H1 (cell line): ENCODE measurements around the gene CCNI2. TPM values are rescaled to one million over a fixed set of nuclear protein-coding genes. Genes with fewer than 3 reads are reported as not detected.

Experiments
- CTCF ChIA-PET: fragments of 300-600 bp; sonication (Branson Sonifier 250); formaldehyde crosslinking; loops from one replicate; lab custom pipeline; 2021; ENCODE audit not compliant: partially characterized antibody; lab: Charles Lee
- POLR2A ChIA-PET: fragments of 300-600 bp; sonication (Branson Sonifier 250); formaldehyde crosslinking; loops from one replicate; lab custom pipeline; 2021; ENCODE audit warnings: inconsistent platforms; ENCODE audit not compliant: partially characterized antibody; lab: Charles Lee
- DNase-seq, 2 experiments: peaks; one replicate each; pipeline versions ENCODE4 v3.0.0 to v3.0.0-alpha.2; 2010 to 2022; ENCODE audit warnings: low spot score in 2 of 2, low read depth in 1 of 2, mixed read lengths in 1 of 2
- FAIRE-seq: peaks from 2 replicates; lab custom pipeline; 2011; peaks lifted over from hg19 to GRCh38; lab: Jason Lieb, UNC
- H2AFZ ChIP-seq: 2 replicates; pipeline ENCODE4 v1.8.1; 2012; ENCODE audit warnings: low read length, inconsistent platforms
- H2AK5ac ChIP-seq: 2 replicates; pipeline ENCODE4 v1.6.1; 2013; ENCODE audit warnings: low read depth, low read length
- H2BK120ac ChIP-seq: replicated peaks from 2 replicates; pipeline ENCODE3; 2013; ENCODE audit warnings: low read depth, low read length, inconsistent platforms
- H2BK12ac ChIP-seq: 2 replicates; pipeline ENCODE4 v1.6.1; 2013; ENCODE audit warnings: low read depth, low read length
- H2BK15ac ChIP-seq: 2 replicates; pipeline ENCODE4 v1.6.1; 2013; ENCODE audit warnings: low read length
- H2BK20ac ChIP-seq: 2 replicates; pipeline ENCODE4 v1.6.1; 2013; ENCODE audit warnings: low read length
- H2BK5ac ChIP-seq: 2 replicates; pipeline ENCODE4 v1.6.1; 2013; ENCODE audit warnings: low read depth, low read length
- H3K14ac ChIP-seq: 2 replicates; pipeline ENCODE4 v1.6.1; 2013; ENCODE audit warnings: inconsistent platforms; ENCODE audit not compliant: insufficient read length
- H3K18ac ChIP-seq: 2 replicates; pipeline ENCODE4 v1.6.1; 2013; ENCODE audit warnings: low read length; ENCODE audit errors: extremely low read depth
- H3K23ac ChIP-seq: 2 replicates; pipeline ENCODE4 v1.6.1; 2013; ENCODE audit warnings: inconsistent platforms; ENCODE audit not compliant: insufficient read length
- H3K23me2 ChIP-seq: 2 replicates; pipeline ENCODE4 v1.6.1; 2013; ENCODE audit warnings: low read depth, low read length
- H3K27ac ChIP-seq: 2 replicates; pipeline ENCODE4 v1.6.1; 2011; ENCODE audit warnings: low read depth, low read length, inconsistent platforms
- H3K27me3 ChIP-seq, 4 experiments: replicated peaks in 1 of 4; 1 replicate in 1 of 4; 2 replicates in 3 of 4; pipeline versions ENCODE4 v1.6.1 to v1.8.1; 2011 to 2013; ENCODE audit warnings: low read length in 3 of 4, mild to moderate bottlenecking in 3 of 4, inconsistent platforms in 2 of 4, mixed read lengths in 2 of 4, moderate library complexity in 1 of 4; ENCODE audit not compliant: control insufficient read depth in 3 of 4, insufficient read depth in 3 of 4; ENCODE audit errors: extremely low read depth in 1 of 4
- H3K36me3 ChIP-seq, 4 experiments: 2 replicates each; pipeline versions ENCODE4 v1.6.1 to v1.8.1; 2011 to 2013; ENCODE audit warnings: mild to moderate bottlenecking in 4 of 4, low read length in 3 of 4, moderate library complexity in 2 of 4, control low read depth in 1 of 4, inconsistent platforms in 1 of 4; ENCODE audit not compliant: insufficient read depth in 4 of 4, control insufficient read depth in 2 of 4
- H3K4ac ChIP-seq: replicated peaks from 2 replicates; pipeline ENCODE3; 2013; ENCODE audit warnings: low read length, low read depth, mixed read lengths, inconsistent platforms; ENCODE audit not compliant: insufficient read length
- H3K4me1 ChIP-seq, 4 experiments: replicated peaks in 1 of 4; 1 replicate in 1 of 4; 2 replicates in 3 of 4; pipeline versions ENCODE4 v1.6.1 to v1.8.1; 2011 to 2013; ENCODE audit warnings: low read length in 3 of 4, inconsistent platforms in 2 of 4, mixed read lengths in 1 of 4; ENCODE audit not compliant: insufficient read depth in 4 of 4, control insufficient read depth in 3 of 4
- H3K4me2 ChIP-seq, 2 experiments: 2 replicates each; pipeline versions ENCODE4 v1.6.1 to v1.8.1; 2011 to 2013; ENCODE audit warnings: low read depth in 2 of 2, low read length in 2 of 2, control low read depth in 1 of 2, inconsistent platforms in 1 of 2, mild to moderate bottlenecking in 1 of 2; ENCODE audit not compliant: insufficient read depth in 1 of 2
- H3K4me3 ChIP-seq, 4 experiments: fragments of 200-600, 300-600 bp in 1 of 4; sonication (generic), shearing (Covaris generic), sonication (Bioruptor Twin) in 1 of 4; 2 replicates each; pipeline versions ENCODE4 v1.5.1 to v1.8.1; 2011 to 2016; ENCODE audit warnings: low read length in 4 of 4, low read depth in 3 of 4, control low read depth in 2 of 4, inconsistent platforms in 2 of 4, mild to moderate bottlenecking in 2 of 4, mixed read lengths in 1 of 4, moderate library complexity in 1 of 4; ENCODE audit not compliant: insufficient read depth in 2 of 4; ENCODE audit errors: extremely low read depth in 1 of 4
- H3K56ac ChIP-seq: replicated peaks from 2 replicates; pipeline ENCODE3; 2013; ENCODE audit warnings: low read depth, mild to moderate bottlenecking, mixed read lengths, low read length, inconsistent platforms; ENCODE audit not compliant: insufficient read length
- H3K79me1 ChIP-seq: 2 replicates; pipeline ENCODE4 v1.6.1; 2013; ENCODE audit warnings: low read depth, low read length, control low read depth
- H3K79me2 ChIP-seq, 2 experiments: 2 replicates each; pipeline versions ENCODE4 v1.6.1 to v1.8.1; 2012 to 2013; ENCODE audit warnings: low read length in 2 of 2, mild to moderate bottlenecking in 2 of 2, inconsistent platforms in 1 of 2; ENCODE audit not compliant: insufficient read depth in 2 of 2, control insufficient read depth in 1 of 2
- H3K9ac ChIP-seq, 4 experiments: replicated peaks in 1 of 4; 1 replicate in 1 of 4; 2 replicates in 3 of 4; pipeline versions ENCODE4 v1.6.1 to v1.8.1; 2011 to 2013; ENCODE audit warnings: low read depth in 3 of 4, low read length in 3 of 4, control low read depth in 2 of 4, mild to moderate bottlenecking in 2 of 4, moderate library complexity in 2 of 4, inconsistent platforms in 1 of 4; ENCODE audit errors: extremely low read depth in 1 of 4
- H3K9me3 ChIP-seq, 2 experiments: 2 replicates each; pipeline versions ENCODE4 v1.6.1 to v1.8.1; 2012 to 2013; ENCODE audit warnings: mild to moderate bottlenecking in 2 of 2, moderate library complexity in 2 of 2, control low read depth in 1 of 2, inconsistent platforms in 1 of 2, low read depth in 1 of 2, low read length in 1 of 2, mixed read lengths in 1 of 2; ENCODE audit not compliant: insufficient read depth in 2 of 2
- H4K20me1 ChIP-seq, 2 experiments: replicated peaks in 1 of 2; 2 replicates each; pipeline versions ENCODE3 to v1.8.1; 2011 to 2013; ENCODE audit warnings: inconsistent platforms in 2 of 2, low read length in 2 of 2, mild to moderate bottlenecking in 1 of 2; ENCODE audit not compliant: insufficient read depth in 2 of 2, control insufficient read depth in 1 of 2
- H4K5ac ChIP-seq: 2 replicates; pipeline ENCODE4 v1.6.1; 2013; ENCODE audit warnings: low read length, low read depth, mixed read lengths, inconsistent platforms; ENCODE audit not compliant: insufficient read length
- H4K8ac ChIP-seq: 2 replicates; pipeline ENCODE4 v1.8.0; 2013; ENCODE audit warnings: mild to moderate bottlenecking, moderate library complexity, low read length, inconsistent platforms; ENCODE audit not compliant: insufficient read depth; ENCODE audit errors: extremely low read depth
- H4K91ac ChIP-seq: replicated peaks from 2 replicates; pipeline ENCODE3; 2013; ENCODE audit warnings: low read length, mixed read lengths, inconsistent platforms; ENCODE audit not compliant: insufficient read length
- CEBPB ChIP-seq: IDR thresholded peaks from 2 replicates; pipeline ENCODE4 v1.6.1; 2012; ENCODE audit warnings: low read depth, low read length
- JUN ChIP-seq: IDR thresholded peaks from 2 replicates; pipeline ENCODE4 v1.6.1; 2011; ENCODE audit warnings: low read depth, mild to moderate bottlenecking, improper control_type of control experiment, low read length
- POLR2AphosphoS5 ChIP-seq: IDR thresholded peaks from 2 replicates; pipeline ENCODE4 v1.6.1; 2011; ENCODE audit warnings: low read depth, low read length
- RFX5 ChIP-seq: IDR thresholded peaks from 2 replicates; pipeline ENCODE4 v1.6.1; 2011; ENCODE audit warnings: low read depth, low read length, improper control_type of control experiment, borderline replicate concordance
- SAP30 ChIP-seq: fragments of 300-600 bp; sonication (generic); IDR thresholded peaks from 2 replicates; pipeline ENCODE4 v1.7.1; 2012; ENCODE audit warnings: low read length, moderate library complexity, mild to moderate bottlenecking, inconsistent platforms; ENCODE audit not compliant: insufficient read depth, insufficient replicate concordance
- TAF7 ChIP-seq: optimal IDR thresholded peaks from 2 replicates; pipeline ENCODE3; 2011; ENCODE audit warnings: low read depth, mild to moderate bottlenecking, inconsistent platforms, low read length, moderate library complexity, borderline replicate concordance
- WGBS, 2 experiments: shearing (Covaris generic) in 1 of 2; methylation state at CpG; one replicate each; pipeline versions ENCODE4 v1.1.6 to v1.1.7; 2013 to 2015; ENCODE audit warnings: low lambda C conversion rate in 2 of 2, mixed read lengths in 2 of 2, inconsistent platforms in 1 of 2, low coverage in 1 of 2, missing lambda C conversion rate in 1 of 2; ENCODE audit not compliant: insufficient replicate concordance in 2 of 2, insufficient coverage in 1 of 2, insufficient read length in 1 of 2; ENCODE audit errors: extremely low coverage in 1 of 2, missing lambda C conversion rate in 1 of 2; 5-methylcytosine and 5-hydroxymethylcytosine counted together
- polyA plus RNA-seq, 7 experiments: library from polyadenylated mRNA; depleted of rRNA in 3 of 7; stranded (reverse) in 5 of 7; unstranded in 2 of 7; fragments of >200 nt in 5 of 7; fragments of 200-250 nt in 2 of 7; gene quantifications; 1 replicate in 5 of 7; 2 replicates in 1 of 7; 4 replicates in 1 of 7; pipeline versions ENCODE4 v1.2.1 to v1.2.3, GENCODE V29; 2011 to 2013; ENCODE audit warnings: missing spikeins in 2 of 7, mixed read lengths in 2 of 7
- total RNA-seq: library from RNA; stranded (reverse); fragmentation: NEBNext Ultra II Directional; extraction: Animal tissue kit (Norgen Biotek cat#: 25700); gene quantifications from 2 replicates; pipeline ENCODE4 v1.2.1, GENCODE V29; 2021
- TF ChIP-seq, protein P1 (sequence below): IDR thresholded peaks from 2 replicates; pipeline ENCODE4 v1.6.1; 2011; ENCODE audit warnings: low read length, improper control_type of control experiment

Gene CCNI2
- total and polyA plus RNA-seq, 2 of the 8 experiments (the other 6 are each of a cell fraction or from before 2014, with no cell fraction given) = 1.3 to 1.4 TPM

DNA sequence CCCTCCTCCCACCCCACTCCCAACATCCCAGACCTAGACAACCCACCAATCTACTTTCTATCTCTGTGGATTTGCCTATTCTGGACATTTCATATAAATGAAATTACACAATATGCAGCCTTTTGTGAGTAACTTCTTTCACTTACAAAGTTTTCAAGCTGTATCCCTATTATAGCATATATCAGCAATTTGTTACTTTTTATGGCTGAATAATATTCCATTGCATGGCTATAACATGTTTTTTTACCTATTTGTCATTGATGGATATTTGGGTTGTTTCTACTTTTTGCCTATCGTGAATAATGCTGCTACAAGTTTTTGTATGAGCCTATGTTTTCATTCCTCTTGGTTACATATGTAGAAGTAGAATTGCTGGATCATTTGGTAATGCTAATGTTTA lies 8.0 kb upstream of the CCNI2 start:
- Histone ChIP-seq H3K4me3 (no peak overlapping the region), H3K56ac (no peak overlapping the region), H3K4me1 (peaks cover 0 to 4% (median under 1%) of the 10 kb centered on the region in 4 experiments; a peak in 2 of 7 replicates), H3K23me2 (peaks cover 3% of the 10 kb centered on the region; the same call in 1 of the 2 replicates), H3K79me1 (no peaks in the 10 kb centered on the region; the same call in 1 of the 2 replicates), H2BK5ac (no peak overlapping the region), H4K91ac (no peak overlapping the region), H2AFZ (no peak overlapping the region), H3K9me3 (no peaks in the 10 kb centered on the region), H3K18ac (no peak overlapping the region), H4K5ac (no peak overlapping the region), H3K27me3 (peaks cover 0 to 5% (median 0%) of the 10 kb centered on the region in 4 experiments; a peak in 1 of 7 replicates), H2BK15ac (no peak overlapping the region), H3K79me2 (no peaks in the 10 kb centered on the region), H2BK120ac (no peak overlapping the region), H3K4me2 (no peak overlapping the region), H3K4ac (no peak overlapping the region), H2BK20ac (no peak overlapping the region), H4K20me1 (no peaks in the 10 kb centered on the region), H2BK12ac (no peak overlapping the region), H3K23ac (no peak overlapping the region), H2AK5ac (no peak overlapping the region), H3K14ac (no peak overlapping the region), H3K9ac (no peak overlapping the region), H3K27ac (no peak overlapping the region), H3K36me3 (no peaks in the 10 kb centered on the region), H4K8ac (no peak overlapping the region)
- POLR2A ChIA-PET = no interaction called here
- CTCF ChIA-PET = interaction anchor here (1.2 to 1.8 kb wide), 2 partner anchors 15 to 31 kb away, joined by 3 to 6 read pairs; no protein-coding TSS in a partner anchor
- FAIRE-seq = no peak
- 87% methylated on average over 1 of the region's 1 CpG; no CpG with 5 or more reads in 1 of the 2 experiments for WGBS, 2 experiments
- no peak for DNase-seq
- TF ChIP-seq SAP30 (no peak), POLR2AphosphoS5 (no peak), JUN (no peak), TAF7 (no peak), CEBPB (no peak), RFX5 (no peak)
- TF ChIP-seq, protein P1, sequence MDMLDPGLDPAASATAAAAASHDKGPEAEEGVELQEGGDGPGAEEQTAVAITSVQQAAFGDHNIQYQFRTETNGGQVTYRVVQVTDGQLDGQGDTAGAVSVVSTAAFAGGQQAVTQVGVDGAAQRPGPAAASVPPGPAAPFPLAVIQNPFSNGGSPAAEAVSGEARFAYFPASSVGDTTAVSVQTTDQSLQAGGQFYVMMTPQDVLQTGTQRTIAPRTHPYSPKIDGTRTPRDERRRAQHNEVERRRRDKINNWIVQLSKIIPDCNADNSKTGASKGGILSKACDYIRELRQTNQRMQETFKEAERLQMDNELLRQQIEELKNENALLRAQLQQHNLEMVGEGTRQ = no peak
